ENCODE data around the gene KIF26B.
"Not testable (repeated sequence)": the region's sequence is repeated elsewhere in the genome, so short reads cannot be mapped to it uniquely, and the experiment has no call there.

The KIF26B gene

GRCh38 chr1:245353411-245353810, 198.6 kb downstream of the KIF26B start:
- no peak overlapping the region for H3K9ac ChIP-seq (ENCODE audit: low read length)
- H3K9me2 ChIP-seq (replicated peaks; ENCODE audit: insufficient read depth, low read length): no peaks in the 10 kb centered on the region
- H3K79me2 ChIP-seq (ENCODE audit: insufficient read depth, low read length): no peaks in the 10 kb centered on the region
- no peak overlapping the region for H3K27ac ChIP-seq (ENCODE audit: low read depth, low read length)
- H3K36me3 ChIP-seq (ENCODE audit: low read length): no peaks in the 10 kb centered on the region
- no peaks in the 10 kb centered on the region for H4K20me1 ChIP-seq (ENCODE audit: low read depth, low read length)
- no peak overlapping the region for H3K4me3 ChIP-seq (ENCODE audit: insufficient read depth, low read length, poor library complexity, severe bottlenecking)
- H3F3A ChIP-seq (ENCODE audit: insufficient read depth): no peaks in the 10 kb centered on the region
- H3K9me3 ChIP-seq (ENCODE audit: insufficient read depth, low read length): no peaks in the 10 kb centered on the region
- TF ChIP-seq EZH2phosphoT487 (conservative IDR thresholded peaks at IDR 0.05; ENCODE audit: low read length) (no peak), CTCF (IDR thresholded peaks at IDR 0.05; ENCODE audit: insufficient read depth, low read length, poor library complexity, severe bottlenecking) (no peak)
- no peaks in the 10 kb centered on the region for H3K27me3 ChIP-seq (ENCODE audit: low read length)
- no peak overlapping the region for H3K4me2 ChIP-seq (ENCODE audit: low read depth, low read length, poor library complexity, severe bottlenecking)
- no peak overlapping the region for H2AFZ ChIP-seq (ENCODE audit: low read depth, low read length, severe bottlenecking)

- H3K9me2 ChIP-seq (replicated peaks; ENCODE audit: insufficient read depth, low read length): no peaks in the 10 kb centered on the region
- H3K9ac ChIP-seq (ENCODE audit: low read length): no peak overlapping the region
- no peaks in the 10 kb centered on the region for H3K9me3 ChIP-seq (ENCODE audit: insufficient read depth, low read length)
- H2AFZ ChIP-seq (ENCODE audit: low read depth, low read length, severe bottlenecking): no peak overlapping the region
- H3K79me2 ChIP-seq (ENCODE audit: insufficient read depth, low read length): no peaks in the 10 kb centered on the region
- H3K27me3 ChIP-seq (ENCODE audit: low read length): no peaks in the 10 kb centered on the region
- H3K27ac ChIP-seq (ENCODE audit: low read depth, low read length): no peak overlapping the region
- no peaks in the 10 kb centered on the region for H3F3A ChIP-seq (ENCODE audit: insufficient read depth)
- H3K4me3 ChIP-seq (ENCODE audit: insufficient read depth, low read length, poor library complexity, severe bottlenecking): no peak overlapping the region
- TF ChIP-seq EZH2phosphoT487 (conservative IDR thresholded peaks at IDR 0.05; ENCODE audit: low read length): no peak
- no peak for TF ChIP-seq CTCF (IDR thresholded peaks at IDR 0.05; ENCODE audit: insufficient read depth, low read length, poor library complexity, severe bottlenecking)
- H4K20me1 ChIP-seq (ENCODE audit: low read depth, low read length): no peaks in the 10 kb centered on the region
- H3K36me3 ChIP-seq (ENCODE audit: low read length): no peaks in the 10 kb centered on the region
- H3K4me2 ChIP-seq (ENCODE audit: low read depth, low read length, poor library complexity, severe bottlenecking): no peak overlapping the region
Observed at GRCh38 chr1:245353915-245354775, 199.4 kb downstream of the KIF26B start.

GRCh38 chr1:245355851-245356630, 201.3 kb downstream of the KIF26B start:
- not testable (repeated sequence) for H3F3A ChIP-seq (ENCODE audit: insufficient read depth); H3K9ac ChIP-seq (ENCODE audit: low read length); H3K9me2 ChIP-seq (replicated peaks; ENCODE audit: insufficient read depth, low read length); H3K79me2 ChIP-seq (ENCODE audit: insufficient read depth, low read length); H3K27ac ChIP-seq (ENCODE audit: low read depth, low read length); H3K27me3 ChIP-seq (ENCODE audit: low read length); H4K20me1 ChIP-seq (ENCODE audit: low read depth, low read length); H3K9me3 ChIP-seq (ENCODE audit: insufficient read depth, low read length); H3K4me3 ChIP-seq (ENCODE audit: insufficient read depth, low read length, poor library complexity, severe bottlenecking); H3K36me3 ChIP-seq (ENCODE audit: low read length); H2AFZ ChIP-seq (ENCODE audit: low read depth, low read length, severe bottlenecking); H3K4me2 ChIP-seq (ENCODE audit: low read depth, low read length, poor library complexity, severe bottlenecking)

All from SU-DHL-6 (cell line).